Colonic mucosa (tissue), 4 donors: ENCODE data around the gene CPLANE1. TPM values are rescaled to one million over a fixed set of nuclear protein-coding genes. Genes with fewer than 3 reads are reported as not detected.

Experiments used
- DNase-seq: peaks from one replicate; pipeline ENCODE4 v3.0.0-alpha.2; 2020
- H3K27ac ChIP-seq: fragments of 200-600 bp; one replicate; pipeline ENCODE4 v1.8.0; 2021
- H3K27me3 ChIP-seq: fragments of 200-600 bp; one replicate; pipeline ENCODE4 v1.8.0; 2021
- H3K36me3 ChIP-seq: fragments of 200-600 bp; one replicate; pipeline ENCODE4 v1.8.0; 2021
- H3K4me1 ChIP-seq: fragments of 200-600 bp; one replicate; pipeline ENCODE4 v1.8.0; 2021; ENCODE audit warnings: mild to moderate bottlenecking
- H3K4me3 ChIP-seq: fragments of 200-600 bp; one replicate; pipeline ENCODE4 v1.8.0; 2021
- H3K9ac ChIP-seq, 2 donors: one replicate each; pipeline ENCODE4 v1.7.0; 2013; ENCODE audit warnings: control low read depth in 2 of 2, low read depth in 2 of 2, low read length in 2 of 2
- H3K9me3 ChIP-seq: fragments of 200-600 bp; one replicate; pipeline ENCODE4 v1.8.0; 2021
- intact Hi-C: fragments of 100-400 bp; cut with DNase I; formaldehyde crosslinking; loops from one replicate; pipeline ENCODE4 v1.14.1; 2022
- total RNA-seq, 2 donors: library from RNA; stranded (reverse); fragmentation: NEBNext Ultra II Directional in 1 of 2; extraction: Animal tissue kit (Norgen Biotek cat#: 25700) in 1 of 2; gene quantifications; one replicate each; pipeline ENCODE4 v1.2.1, GENCODE V29; 2021
- TF ChIP-seq, protein P1 (sequence below): fragments of 200-600 bp; IDR thresholded peaks from one replicate; pipeline ENCODE4 v1.8.0; 2022; ENCODE audit warnings: antibody characterized with exemption, mild to moderate bottlenecking
- donor health status: healthy.
- donor health status: DM: no; HTN: no; CAD: no.
- donor health status: DM: no; HTN: no; CAD: no.

CPLANE1 gene
- total RNA-seq, 2 donors from 2014 or later = 6.4 to 8.4 TPM

DNA sequence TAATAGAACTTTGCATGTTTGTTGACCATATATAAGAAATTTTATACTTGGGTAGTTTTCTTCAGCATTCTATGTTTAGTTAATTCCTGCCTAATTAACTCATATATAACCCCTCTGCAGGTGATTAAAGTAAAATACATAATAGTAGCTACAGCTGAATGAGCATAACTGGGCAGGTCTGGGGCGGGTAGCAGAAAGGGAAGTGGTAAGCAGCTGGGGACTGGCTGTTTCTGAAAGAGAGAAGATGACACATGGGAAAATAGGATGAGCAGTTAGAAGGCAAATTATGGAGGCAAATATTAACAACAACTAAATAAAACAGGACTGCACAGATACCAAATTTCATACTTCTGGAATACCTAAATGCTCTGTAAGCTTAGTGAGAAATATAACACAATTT lies 128.1 kb downstream of the CPLANE1 start:
- Histone ChIP-seq H3K9me3 (no peaks in the 10 kb centered on the region), H3K4me3 (no peak overlapping the region), H3K36me3 (no peaks in the 10 kb centered on the region), H3K9ac (no peak overlapping the region), H3K27me3 (no peaks in the 10 kb centered on the region), H3K27ac (no peak overlapping the region), H3K4me1 (no peaks in the 10 kb centered on the region)
- TF ChIP-seq, protein P1, sequence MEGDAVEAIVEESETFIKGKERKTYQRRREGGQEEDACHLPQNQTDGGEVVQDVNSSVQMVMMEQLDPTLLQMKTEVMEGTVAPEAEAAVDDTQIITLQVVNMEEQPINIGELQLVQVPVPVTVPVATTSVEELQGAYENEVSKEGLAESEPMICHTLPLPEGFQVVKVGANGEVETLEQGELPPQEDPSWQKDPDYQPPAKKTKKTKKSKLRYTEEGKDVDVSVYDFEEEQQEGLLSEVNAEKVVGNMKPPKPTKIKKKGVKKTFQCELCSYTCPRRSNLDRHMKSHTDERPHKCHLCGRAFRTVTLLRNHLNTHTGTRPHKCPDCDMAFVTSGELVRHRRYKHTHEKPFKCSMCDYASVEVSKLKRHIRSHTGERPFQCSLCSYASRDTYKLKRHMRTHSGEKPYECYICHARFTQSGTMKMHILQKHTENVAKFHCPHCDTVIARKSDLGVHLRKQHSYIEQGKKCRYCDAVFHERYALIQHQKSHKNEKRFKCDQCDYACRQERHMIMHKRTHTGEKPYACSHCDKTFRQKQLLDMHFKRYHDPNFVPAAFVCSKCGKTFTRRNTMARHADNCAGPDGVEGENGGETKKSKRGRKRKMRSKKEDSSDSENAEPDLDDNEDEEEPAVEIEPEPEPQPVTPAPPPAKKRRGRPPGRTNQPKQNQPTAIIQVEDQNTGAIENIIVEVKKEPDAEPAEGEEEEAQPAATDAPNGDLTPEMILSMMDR = no peak
- intact Hi-C loops = no loop called here
- DNase-seq = no peak

DNA sequence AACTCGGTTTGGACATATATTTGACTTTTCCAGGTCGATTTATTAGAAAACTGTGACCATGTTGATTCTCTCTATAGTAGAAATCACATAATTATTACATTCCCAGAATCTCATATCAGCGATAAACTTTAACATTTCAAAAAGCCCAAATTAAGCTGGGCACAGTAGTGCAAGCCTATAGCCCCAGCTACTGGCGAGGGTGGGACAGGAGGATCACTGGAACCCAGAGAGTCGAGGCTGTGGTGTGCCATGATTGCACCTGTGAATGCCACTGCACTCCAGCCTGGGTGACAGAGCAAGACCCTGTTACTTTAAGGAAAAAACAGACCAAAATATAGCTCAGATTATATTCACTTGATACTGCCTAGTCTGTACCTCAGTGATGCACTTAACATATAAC lies 128.9 kb downstream of the CPLANE1 start:
- DNase-seq = no peak
- no peak overlapping the region for H3K9ac ChIP-seq
- no peaks in the 10 kb centered on the region for H3K36me3 ChIP-seq
- H3K4me1 ChIP-seq = no peaks in the 10 kb centered on the region
- H3K27me3 ChIP-seq = no peaks in the 10 kb centered on the region
- no peak overlapping the region for H3K27ac ChIP-seq
- intact Hi-C loops = no loop called here
- TF ChIP-seq, protein P1 = no peak
- H3K9me3 ChIP-seq = no peaks in the 10 kb centered on the region
- H3K4me3 ChIP-seq = no peak overlapping the region

DNA sequence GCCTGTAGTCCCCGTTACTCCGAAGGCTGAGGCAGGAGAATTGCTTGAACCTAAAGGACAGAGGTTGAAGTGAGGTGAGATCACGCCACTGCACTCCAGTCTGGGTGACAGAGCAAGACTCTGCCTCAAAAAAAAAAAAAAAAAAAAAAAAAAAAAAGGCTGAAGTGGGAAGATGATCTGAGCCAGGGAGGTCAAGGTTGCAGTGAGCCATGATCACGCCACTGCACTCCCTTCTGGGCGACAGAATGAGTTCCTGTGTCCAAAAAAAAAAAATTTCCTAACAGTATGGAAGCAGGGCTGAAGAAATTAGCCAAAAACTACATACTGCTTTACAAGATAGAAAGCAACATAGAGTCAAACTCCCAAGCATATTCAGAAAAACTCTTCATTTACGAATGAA lies 132.8 kb downstream of the CPLANE1 start:
- H3K4me1 ChIP-seq = no peaks in the 10 kb centered on the region
- no peaks in the 10 kb centered on the region for H3K36me3 ChIP-seq
- H3K9me3 ChIP-seq = no peaks in the 10 kb centered on the region
- DNase-seq = no peak
- no peak overlapping the region for H3K9ac ChIP-seq
- TF ChIP-seq, protein P1 = no peak
- no peaks in the 10 kb centered on the region for H3K27me3 ChIP-seq
- H3K27ac ChIP-seq = no peak overlapping the region
- intact Hi-C loops = no loop called here
- H3K4me3 ChIP-seq = no peak overlapping the region

DNA sequence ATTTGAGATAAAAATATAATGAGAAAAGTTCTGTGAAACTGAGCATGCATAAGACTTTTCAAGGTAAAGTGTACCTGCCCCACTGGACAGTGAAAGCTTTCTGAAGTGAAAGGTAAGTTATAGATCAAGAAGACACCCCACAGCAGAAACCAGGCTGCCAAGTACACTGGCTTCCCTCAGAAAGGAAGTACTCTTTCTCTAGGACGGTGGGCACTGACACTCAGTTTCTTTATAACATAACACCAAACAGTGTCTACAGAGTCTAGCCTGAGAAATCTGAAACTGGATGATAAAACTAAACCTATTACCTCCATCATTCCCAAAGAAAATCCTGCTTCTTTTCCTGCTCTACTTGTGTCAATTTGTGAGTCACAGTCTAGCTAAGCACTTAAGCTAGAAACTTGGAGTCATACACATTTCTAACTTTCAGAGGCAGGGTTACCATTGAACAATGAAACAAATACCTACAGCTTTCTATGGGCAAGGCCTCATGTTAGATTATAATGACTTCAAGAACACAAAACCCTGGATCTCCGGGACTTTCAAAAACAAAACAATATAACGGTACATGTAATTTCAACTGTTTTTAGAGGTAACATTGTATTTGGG lies 136.7 kb downstream of the CPLANE1 start:
- Histone ChIP-seq H3K27me3 (no peaks in the 10 kb centered on the region), H3K36me3 (no peaks in the 10 kb centered on the region), H3K9ac (no peak overlapping the region), H3K4me1 (no peaks in the 10 kb centered on the region), H3K4me3 (no peak overlapping the region), H3K9me3 (no peaks in the 10 kb centered on the region), H3K27ac (no peak overlapping the region)
- intact Hi-C loops = no loop called here
- no peak for DNase-seq
- TF ChIP-seq, protein P1 = no peak

DNA sequence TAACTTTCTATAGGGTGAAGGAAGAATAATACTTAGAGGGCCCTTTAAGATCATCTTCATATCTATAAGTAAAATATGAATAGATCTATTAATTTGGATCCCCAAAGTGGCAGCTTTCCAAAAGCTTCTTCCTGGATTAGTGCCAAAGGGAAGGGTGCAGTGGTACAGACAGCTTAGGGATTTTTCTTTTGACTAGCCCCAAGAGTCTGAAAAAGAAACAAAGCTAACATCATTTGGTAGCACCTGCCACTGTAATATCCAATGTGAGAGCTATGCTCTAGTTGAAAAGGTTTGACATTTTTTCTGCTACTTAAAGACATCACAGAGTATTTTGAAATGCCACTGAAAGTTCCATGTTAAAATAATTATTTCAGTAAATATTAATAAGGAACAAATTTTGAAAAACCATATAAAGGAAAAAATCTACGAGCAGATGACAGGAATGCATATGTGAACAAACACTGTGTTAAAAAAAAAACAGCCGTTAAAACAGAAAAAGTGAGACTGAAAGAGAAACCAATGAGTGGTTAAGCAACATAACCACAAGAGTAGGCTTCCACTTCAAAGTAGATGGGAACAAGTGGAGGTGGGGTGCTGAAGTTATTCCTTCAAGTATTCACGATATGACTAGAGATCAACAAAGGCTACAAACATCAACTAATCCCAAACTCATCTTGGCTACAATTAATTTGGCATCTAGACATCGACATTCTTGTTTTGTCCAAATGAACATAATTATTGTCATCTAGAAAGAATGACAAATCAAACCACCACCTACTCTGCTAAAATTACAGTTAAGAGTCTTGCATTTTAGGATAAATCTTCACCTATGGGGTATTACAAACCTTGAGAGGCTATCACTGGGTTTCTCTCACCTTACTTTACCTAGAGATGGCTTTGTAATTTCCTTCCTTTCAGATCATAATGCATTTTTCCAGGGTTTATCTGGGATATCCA lies 137.5 kb downstream of the CPLANE1 start:
- no peaks in the 10 kb centered on the region for H3K4me1 ChIP-seq
- H3K9me3 ChIP-seq = no peaks in the 10 kb centered on the region
- TF ChIP-seq, protein P1 = no peak
- H3K36me3 ChIP-seq = no peaks in the 10 kb centered on the region
- no peak for DNase-seq
- intact Hi-C loops = no loop called here
- H3K27ac ChIP-seq = no peak overlapping the region
- no peak overlapping the region for H3K9ac ChIP-seq
- H3K4me3 ChIP-seq = no peak overlapping the region
- H3K27me3 ChIP-seq = no peaks in the 10 kb centered on the region
